ENCODE data around the gene TMCC2. TPM values are rescaled to one million over a fixed set of nuclear protein-coding genes. Genes with fewer than 3 reads are reported as not detected.

The TMCC2 gene
- total RNA-seq, 4 donors from 2014 or later: 0.80 to 1.2 (median 1.1) TPM; not detected in 1

GRCh38 chr1:205237526-205238484 lies 10.1 kb downstream of the TMCC2 start:
- no peaks in the 10 kb centered on the region for H3K4me1 ChIP-seq
- DNase-seq: no peak
- H3K4me3 ChIP-seq: no peak overlapping the region
- no peaks in the 10 kb centered on the region for H3K36me3 ChIP-seq
- TF ChIP-seq POLR2A (IDR thresholded peaks at IDR 0.05): no peak
- TF ChIP-seq POLR2AphosphoS5 (IDR thresholded peaks at IDR 0.05): no peak
- TF ChIP-seq EP300 (IDR thresholded peaks at IDR 0.05; ENCODE audit: low read depth): no peak
- no peak for TF ChIP-seq CTCF (IDR thresholded peaks at IDR 0.05)
- in situ Hi-C loops (cut with MboI; ENCODE audit: low pct_ligation_motif_present in 1 of 4, low pct_unique_long_range_greater_than_20kb in 1 of 4, low sequenced_read_pairs in 3 of 4): no loop called here
- WGBS, 2 donors (ENCODE audit: low coverage in 1 of 2): 72 to 74% methylated on average over 9 to 12 of the region's 12 CpGs
- intact Hi-C loops (cut with DNase I; ENCODE audit: low total_unique reads): no loop called here
- H3K9me3 ChIP-seq: no peaks in the 10 kb centered on the region
- H3K27me3 ChIP-seq: no peaks in the 10 kb centered on the region
- no peak overlapping the region for H3K27ac ChIP-seq

DNA sequence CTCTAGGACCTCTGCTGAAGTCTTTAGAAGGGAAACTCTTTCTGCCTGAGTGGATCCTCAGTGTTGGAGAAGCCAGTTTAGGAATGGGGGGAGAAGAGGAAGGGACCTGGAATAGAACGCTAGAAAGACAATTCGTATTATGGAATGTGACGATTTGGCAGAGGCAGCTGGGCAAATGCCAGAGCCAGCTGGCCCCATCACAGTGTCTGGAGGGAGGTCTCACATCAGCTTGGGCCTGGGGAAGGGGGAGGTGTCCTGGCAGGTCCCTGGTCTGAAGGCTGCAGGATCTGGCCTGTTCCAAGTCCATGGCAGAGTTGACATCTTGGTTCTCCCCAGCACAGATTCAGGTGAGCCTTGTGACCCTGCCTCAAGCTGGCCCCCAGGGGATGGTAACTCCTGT lies 11.3 kb downstream of the TMCC2 start:
- TF ChIP-seq POLR2AphosphoS5 (IDR thresholded peaks at IDR 0.05) (no peak), POLR2A (IDR thresholded peaks at IDR 0.05) (no peak), EP300 (IDR thresholded peaks at IDR 0.05; ENCODE audit: low read depth) (no peak), CTCF (IDR thresholded peaks at IDR 0.05) (no peak)
- in situ Hi-C loops (cut with MboI; ENCODE audit: low pct_ligation_motif_present in 1 of 4, low pct_unique_long_range_greater_than_20kb in 1 of 4, low sequenced_read_pairs in 3 of 4): no loop called here
- no peaks in the 10 kb centered on the region for H3K36me3 ChIP-seq
- no peaks in the 10 kb centered on the region for H3K27me3 ChIP-seq
- no peaks in the 10 kb centered on the region for H3K4me1 ChIP-seq
- no peak overlapping the region for H3K4me3 ChIP-seq
- no peaks in the 10 kb centered on the region for H3K9me3 ChIP-seq
- 67 to 77% methylated on average over 3 of the region's 3 CpGs for WGBS, 2 donors (ENCODE audit: low coverage in 1 of 2)
- DNase-seq: no peak
- no peak overlapping the region for H3K27ac ChIP-seq
- intact Hi-C loops (cut with DNase I; ENCODE audit: low total_unique reads): no loop called here

DNA sequence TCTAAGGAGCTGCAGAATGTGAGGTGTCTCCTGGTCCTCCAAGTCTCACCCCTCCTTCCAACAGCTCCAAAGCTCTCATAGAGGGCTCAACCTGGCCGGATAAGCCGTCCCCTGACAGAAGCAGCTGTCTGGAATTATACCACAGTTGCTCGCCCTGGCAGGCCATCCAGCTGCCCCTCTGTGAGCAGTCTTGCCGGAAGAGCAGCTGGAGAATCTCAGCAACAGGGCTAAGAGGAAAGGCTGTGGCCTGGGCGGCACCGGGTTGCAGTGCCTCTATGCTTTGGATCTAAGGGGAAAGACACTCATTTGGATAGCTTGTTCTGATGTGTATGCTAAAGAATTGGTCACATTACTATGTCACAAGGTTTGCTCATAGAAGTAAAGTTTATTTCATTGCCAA lies 12.4 kb downstream of the TMCC2 start:
- DNase-seq: no peak
- WGBS, 2 donors (ENCODE audit: low coverage in 1 of 2): 84% methylated on average over 6 of the region's 6 CpGs; no CpG with 5 or more reads in 1 of the 2 donors
- intact Hi-C loops (cut with DNase I; ENCODE audit: low total_unique reads) (no loop called here), in situ Hi-C loops (cut with MboI; ENCODE audit: low pct_ligation_motif_present in 1 of 4, low pct_unique_long_range_greater_than_20kb in 1 of 4, low sequenced_read_pairs in 3 of 4) (loop anchor here in 1 of 4 donors (10.0 kb wide), 1 partner anchor 255 kb away; no protein-coding TSS in a partner anchor)
- Histone ChIP-seq H3K4me1 (no peaks in the 10 kb centered on the region), H3K36me3 (no peaks in the 10 kb centered on the region), H3K27me3 (no peaks in the 10 kb centered on the region), H3K9me3 (no peaks in the 10 kb centered on the region), H3K27ac (no peak overlapping the region), H3K4me3 (no peak overlapping the region)
- no peak for TF ChIP-seq CTCF (IDR thresholded peaks at IDR 0.05)
- no peak for TF ChIP-seq POLR2A (IDR thresholded peaks at IDR 0.05)
- TF ChIP-seq EP300 (IDR thresholded peaks at IDR 0.05; ENCODE audit: low read depth): no peak
- no peak for TF ChIP-seq POLR2AphosphoS5 (IDR thresholded peaks at IDR 0.05)

DNA sequence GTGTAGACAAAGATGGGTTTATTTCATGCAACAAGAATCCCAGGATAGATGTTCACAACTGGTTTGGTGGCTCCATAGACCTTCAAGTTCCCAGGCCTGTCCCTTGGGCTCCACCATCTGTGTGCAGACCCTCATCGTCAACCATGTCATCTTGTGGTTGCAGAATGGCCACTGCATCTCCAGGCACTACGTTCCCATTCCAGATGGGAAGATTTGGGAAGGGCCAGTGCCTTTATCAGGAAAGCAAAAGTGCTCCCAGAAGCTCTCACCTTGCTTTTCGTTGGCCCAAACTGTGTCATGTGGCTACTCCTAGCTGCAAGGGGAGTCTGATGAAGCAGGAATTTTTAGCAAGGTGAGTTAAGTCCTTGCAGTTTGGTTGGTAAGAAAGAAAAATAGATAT lies 12.8 kb downstream of the TMCC2 start:
- in situ Hi-C loops (cut with MboI; ENCODE audit: low pct_ligation_motif_present in 1 of 4, low pct_unique_long_range_greater_than_20kb in 1 of 4, low sequenced_read_pairs in 3 of 4): loop anchor here in 1 of 4 donors (10.0 kb wide), 1 partner anchor 256 kb away; no protein-coding TSS in a partner anchor
- TF ChIP-seq POLR2AphosphoS5 (IDR thresholded peaks at IDR 0.05) (no peak), POLR2A (IDR thresholded peaks at IDR 0.05) (no peak), CTCF (IDR thresholded peaks at IDR 0.05) (no peak), EP300 (IDR thresholded peaks at IDR 0.05; ENCODE audit: low read depth) (no peak)
- 82% methylated on average over 2 to 3 of the region's 3 CpGs for WGBS, 2 donors (ENCODE audit: low coverage in 1 of 2)

More for the DNA sequence above, 12.8 kb downstream of the TMCC2 start:
- Histone ChIP-seq H3K4me1 (no peaks in the 10 kb centered on the region), H3K27me3 (no peaks in the 10 kb centered on the region), H3K27ac (no peak overlapping the region), H3K4me3 (no peak overlapping the region), H3K36me3 (no peaks in the 10 kb centered on the region), H3K9me3 (no peaks in the 10 kb centered on the region)
- intact Hi-C loops (cut with DNase I; ENCODE audit: low total_unique reads): no loop called here
- no peak for DNase-seq

All from transverse colon (tissue), 4 donors.